ENCODE data around the gene MEDAG.

- TF ChIP-seq CTCF (IDR thresholded peaks at IDR 0.05) (no peak), POLR2A (IDR thresholded peaks at IDR 0.05) (no peak)
Measured at GRCh38 chr13:30915691-30916541, 9.8 kb downstream of the MEDAG start.

Measured in right lobe of liver (tissue), 4 donors.